Measurements from ENCODE around the gene NRXN3.

DNA sequence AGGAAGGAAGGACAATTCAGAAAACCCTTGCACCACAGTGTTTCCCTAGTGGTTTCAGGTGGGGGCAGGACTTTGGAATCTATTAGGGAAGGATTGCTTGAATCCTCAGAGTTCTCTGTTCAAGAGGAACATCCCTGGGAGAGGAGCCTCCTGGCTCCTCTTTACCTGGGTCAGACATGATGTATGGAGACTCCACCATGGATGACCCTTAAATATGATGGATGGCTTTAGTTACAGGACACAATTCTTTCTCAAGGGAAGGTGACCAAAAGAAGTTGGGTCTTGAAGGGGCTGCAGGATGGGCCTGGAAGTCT is 396.6 kb downstream of the NRXN3 start:
- no peak for TF ChIP-seq EZH2 (IDR thresholded peaks at IDR 0.05; ENCODE audit: insufficient read depth, low read length)
- TF ChIP-seq, protein P1, sequence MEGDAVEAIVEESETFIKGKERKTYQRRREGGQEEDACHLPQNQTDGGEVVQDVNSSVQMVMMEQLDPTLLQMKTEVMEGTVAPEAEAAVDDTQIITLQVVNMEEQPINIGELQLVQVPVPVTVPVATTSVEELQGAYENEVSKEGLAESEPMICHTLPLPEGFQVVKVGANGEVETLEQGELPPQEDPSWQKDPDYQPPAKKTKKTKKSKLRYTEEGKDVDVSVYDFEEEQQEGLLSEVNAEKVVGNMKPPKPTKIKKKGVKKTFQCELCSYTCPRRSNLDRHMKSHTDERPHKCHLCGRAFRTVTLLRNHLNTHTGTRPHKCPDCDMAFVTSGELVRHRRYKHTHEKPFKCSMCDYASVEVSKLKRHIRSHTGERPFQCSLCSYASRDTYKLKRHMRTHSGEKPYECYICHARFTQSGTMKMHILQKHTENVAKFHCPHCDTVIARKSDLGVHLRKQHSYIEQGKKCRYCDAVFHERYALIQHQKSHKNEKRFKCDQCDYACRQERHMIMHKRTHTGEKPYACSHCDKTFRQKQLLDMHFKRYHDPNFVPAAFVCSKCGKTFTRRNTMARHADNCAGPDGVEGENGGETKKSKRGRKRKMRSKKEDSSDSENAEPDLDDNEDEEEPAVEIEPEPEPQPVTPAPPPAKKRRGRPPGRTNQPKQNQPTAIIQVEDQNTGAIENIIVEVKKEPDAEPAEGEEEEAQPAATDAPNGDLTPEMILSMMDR (IDR thresholded peaks at IDR 0.05; ENCODE audit: insufficient read depth, low read depth, low read length), result no peak

Measured in astrocyte (in vitro differentiated cells and primary cell).